GM23338 (cell line): Measurements from ENCODE around the gene DNAJC11. TPM values are rescaled to one million over a fixed set of nuclear protein-coding genes. Genes with fewer than 3 reads are reported as not detected.

ENCODE experiments used
- ATAC-seq: fragments of 200-7000 bp; cut with Tn5 transposase; 3 replicates; pipeline ENCODE4 v1.9.1; 2020
- DNase-seq: peaks from one replicate; pipeline ENCODE4 v3.0.0-alpha.2; 2015; ENCODE audit warnings: low spot score
- H2AFZ ChIP-seq: fragments of 200-600 bp; sonication (generic); 2 replicates; pipeline ENCODE4 v1.8.0; 2016; ENCODE audit warnings: antibody characterized with exemption, mild to moderate bottlenecking, moderate library complexity
- H3F3A ChIP-seq: fragments of 200-600 bp; sonication (generic); replicated peaks from 2 replicates; pipeline ENCODE4 v1.8.0; 2017; ENCODE audit warnings: antibody characterized with exemption, mixed run types, low read depth
- H3K27ac ChIP-seq: fragments of 200-600 bp; sonication (generic); 2 replicates; pipeline ENCODE4 v1.6.1; 2016; ENCODE audit warnings: low read depth
- H3K27me3 ChIP-seq: fragments of 200-600 bp; sonication (generic); 2 replicates; pipeline ENCODE4 v1.8.0; 2016; ENCODE audit warnings: mild to moderate bottlenecking, mixed run types, moderate library complexity; ENCODE audit not compliant: insufficient read depth
- H3K36me3 ChIP-seq: fragments of 200-600 bp; sonication (generic); 2 replicates; pipeline ENCODE4 v1.8.0; 2016; ENCODE audit warnings: mild to moderate bottlenecking; ENCODE audit not compliant: insufficient read depth
- H3K4me1 ChIP-seq: fragments of 200-600 bp; sonication (generic); 2 replicates; pipeline ENCODE4 v1.8.0; 2016; ENCODE audit warnings: mild to moderate bottlenecking, moderate library complexity; ENCODE audit not compliant: insufficient read depth
- H3K4me2 ChIP-seq: fragments of 200-600 bp; sonication (generic); 2 replicates; pipeline ENCODE4 v1.7.1; 2017; ENCODE audit warnings: mixed run types
- H3K4me3 ChIP-seq: fragments of 200-600 bp; sonication (generic); 2 replicates; pipeline ENCODE4 v1.6.1; 2016; ENCODE audit warnings: mixed run types
- H3K79me2 ChIP-seq: fragments of 200-600 bp; sonication (generic); replicated peaks from 2 replicates; pipeline ENCODE4 v1.8.0; 2017; ENCODE audit warnings: mild to moderate bottlenecking; ENCODE audit not compliant: insufficient read depth
- H3K9me2 ChIP-seq: fragments of 200-600 bp; sonication (generic); 2 replicates; pipeline ENCODE4 v1.8.0; 2017; ENCODE audit not compliant: insufficient read depth
- H4K20me1 ChIP-seq: fragments of 200-600 bp; sonication (generic); replicated peaks from 2 replicates; pipeline ENCODE4 v1.8.0; 2017; ENCODE audit warnings: mild to moderate bottlenecking; ENCODE audit not compliant: insufficient read depth
- H3K27ac Mint-ChIP-seq: 2 replicates; pipeline ENCODE4 v1.8.0; 2020; ENCODE audit warnings: inconsistent platforms, mild to moderate bottlenecking, moderate library complexity, mixed read lengths
- H3K27me3 Mint-ChIP-seq: 3 replicates; pipeline ENCODE4 v1.8.0; 2022; ENCODE audit warnings: low read depth, mild to moderate bottlenecking, moderate library complexity, mixed read lengths, inconsistent platforms; ENCODE audit not compliant: insufficient read depth, poor library complexity
- H3K36me3 Mint-ChIP-seq: 3 replicates; pipeline ENCODE4 v1.8.0; 2021; ENCODE audit warnings: low read depth, mild to moderate bottlenecking, inconsistent platforms, moderate library complexity, mixed read lengths
- H3K4me1 Mint-ChIP-seq: 3 replicates; pipeline ENCODE4 v1.8.0; 2020; ENCODE audit warnings: mild to moderate bottlenecking, inconsistent platforms, mixed read lengths
- H3K4me3 Mint-ChIP-seq: 3 replicates; pipeline ENCODE4 v1.8.0; 2021; ENCODE audit warnings: moderate library complexity, mild to moderate bottlenecking, inconsistent platforms, mixed read lengths
- H3K9me3 Mint-ChIP-seq: 3 replicates; pipeline ENCODE4 v1.8.0; 2020; ENCODE audit warnings: moderate library complexity, mild to moderate bottlenecking, inconsistent platforms, mixed read lengths
- CREB1 ChIP-seq: fragments of 250-450 bp; sonication (Bioruptor Pico); IDR thresholded peaks from 2 replicates; pipeline ENCODE4 v1.5.0; 2020; ENCODE audit warnings: low read depth, mild to moderate bottlenecking, moderate library complexity
- EZH2 ChIP-seq: fragments of 200-600 bp; sonication (generic); IDR thresholded peaks from one replicate; pipeline ENCODE4 v1.8.0; 2017; ENCODE audit warnings: antibody characterized with exemption, mild to moderate bottlenecking, low read depth; ENCODE audit not compliant: unreplicated experiment
- EZH2phosphoT487 ChIP-seq: fragments of 200-600 bp; sonication (generic); IDR thresholded peaks from one replicate; pipeline ENCODE4 v1.8.1; 2018; ENCODE audit warnings: antibody characterized with exemption; ENCODE audit not compliant: unreplicated experiment
- JUNB ChIP-seq: IDR thresholded peaks from one replicate; pipeline ENCODE4 v1.6.1; 2016; ENCODE audit warnings: antibody characterized with exemption; ENCODE audit not compliant: unreplicated experiment
- NANOG ChIP-seq: IDR thresholded peaks from 2 replicates; pipeline ENCODE4 v1.6.1; 2016; ENCODE audit warnings: antibody characterized with exemption, borderline replicate concordance
- POLR2AphosphoS5 ChIP-seq: IDR thresholded peaks from 2 replicates; pipeline ENCODE4 v1.6.1; 2016; ENCODE audit warnings: antibody characterized with exemption, low read depth
- STAT1 ChIP-seq: IDR thresholded peaks from one replicate; pipeline ENCODE4 v1.6.1; 2016; ENCODE audit warnings: antibody characterized with exemption; ENCODE audit not compliant: unreplicated experiment
- ZNF114 ChIP-seq: fragments of 250-450 bp; sonication (Bioruptor Pico); IDR thresholded peaks from 2 replicates; pipeline ENCODE4 v1.5.0; 2020; ENCODE audit warnings: mild to moderate bottlenecking, moderate library complexity
- ZNF331 ChIP-seq: fragments of 250-450 bp; sonication (Bioruptor Pico); IDR thresholded peaks from 2 replicates; pipeline ENCODE4 v1.5.0; 2020; ENCODE audit warnings: low read depth, mild to moderate bottlenecking, moderate library complexity
- polyA plus RNA-seq: library from polyadenylated mRNA; unstranded; fragments of >200 nt; fragmentation: Nextera tagmentation; extraction: Ambion mirVana; gene quantifications from 2 replicates; pipeline ENCODE4 v1.2.1, GENCODE V29; 2016
- total RNA-seq: library from RNA; depleted of rRNA; stranded (reverse); fragments of >200 nt; shearing (Covaris generic); gene quantifications from 2 replicates; pipeline ENCODE4 v1.2.3, GENCODE V29; 2014
- TF ChIP-seq, protein P1 (sequence below), 2 experiments: fragments of 200-600 bp in 1 of 2; sonication (generic) in 1 of 2; conservative IDR thresholded peaks; 2 replicates each; pipeline versions ENCODE4 v1.5.1 to v1.6.1; 2016 to 2017; ENCODE audit warnings: antibody characterized with exemption in 2 of 2, low read depth in 2 of 2, mild to moderate bottlenecking in 2 of 2, moderate library complexity in 1 of 2
- TF ChIP-seq, protein P2 (sequence below): IDR thresholded peaks from one replicate; pipeline ENCODE4 v1.6.1; 2018; ENCODE audit warnings: antibody characterized with exemption; ENCODE audit not compliant: unreplicated experiment
- TF ChIP-seq, protein P3 (sequence below): IDR thresholded peaks from 2 replicates; pipeline ENCODE4 v1.6.1; 2016; ENCODE audit warnings: antibody characterized with exemption
- TF ChIP-seq, protein P4 (sequence below): fragments of 250-450 bp; sonication (Bioruptor Pico); IDR thresholded peaks from 2 replicates; pipeline ENCODE4 v1.5.0; 2020; ENCODE audit warnings: mild to moderate bottlenecking, moderate library complexity

Gene DNAJC11
- total and polyA plus RNA-seq, 2 experiments from 2014 or later: 48.4 to 67.2 TPM

DNA sequence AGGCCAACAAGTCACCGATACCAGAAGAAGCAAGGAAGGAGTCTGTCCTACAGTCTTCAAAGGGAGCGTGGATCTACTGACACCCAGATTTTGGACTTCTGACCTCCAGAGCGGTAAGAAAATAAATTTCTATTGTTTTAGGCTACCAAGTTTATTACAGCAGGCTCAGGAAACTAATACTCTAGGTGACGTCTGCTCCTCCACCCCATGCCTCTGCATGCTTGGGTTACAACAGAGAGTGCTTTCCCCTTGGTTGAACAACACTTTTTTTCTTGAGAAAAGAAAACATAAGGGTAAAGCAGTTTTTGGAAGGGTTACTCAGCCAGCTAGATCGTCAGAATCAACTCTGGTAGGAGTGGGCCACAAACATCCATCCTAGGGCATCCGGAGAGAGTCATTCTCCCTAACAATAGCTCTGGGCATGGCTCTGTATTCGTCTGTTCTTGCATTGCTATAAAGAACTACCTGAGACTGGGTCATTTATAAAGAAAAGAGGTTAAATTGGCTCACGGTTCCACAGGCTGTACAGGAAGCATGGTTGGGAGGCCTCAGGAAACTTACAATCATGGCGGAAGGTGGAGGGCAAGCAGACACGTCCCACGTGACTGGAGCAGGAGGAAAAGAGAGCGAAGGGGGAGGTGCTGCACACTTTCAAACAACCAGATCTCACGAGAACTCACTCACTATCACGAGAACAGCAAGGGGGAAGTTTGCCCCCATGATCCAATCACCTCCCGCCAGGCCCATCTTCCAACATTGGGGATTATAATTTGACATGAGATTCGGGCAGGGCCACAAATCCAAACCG, 22.2 kb upstream of the DNAJC11 start:
- H3K79me2 ChIP-seq: no peaks in the 10 kb centered on the region
- H3K36me3 ChIP-seq: no peaks in the 10 kb centered on the region
- no peak overlapping the region for H3K4me3 ChIP-seq
- 0 out of 2 replicates have a peak, but pooled peaks cover 4% of the 10 kb centered on the region for H3K4me1 ChIP-seq
- H3K4me3 Mint-ChIP-seq: no peak overlapping the region
- no peaks in the 10 kb centered on the region; the same call in 2 of the 3 replicates for H3K36me3 Mint-ChIP-seq
- peak overlapping the region; percentile 80 for H2AFZ ChIP-seq
- no peaks in the 10 kb centered on the region; the same call in 2 of the 3 replicates for H3K9me3 Mint-ChIP-seq
- no peak for ATAC-seq
- peaks cover 12% of the 10 kb centered on the region for H3K4me1 Mint-ChIP-seq
- H3K27ac ChIP-seq: no peak overlapping the region
- H3K4me2 ChIP-seq: no peak overlapping the region
- H3K9me2 ChIP-seq: no peaks in the 10 kb centered on the region
- peaks cover 14% of the 10 kb centered on the region for H3K27me3 Mint-ChIP-seq
- H3F3A ChIP-seq: no peaks in the 10 kb centered on the region
- DNase-seq: no peak
- no peaks in the 10 kb centered on the region for H3K27me3 ChIP-seq
- H4K20me1 ChIP-seq: no peaks in the 10 kb centered on the region
- TF ChIP-seq ZNF114 (no peak), NANOG (no peak), STAT1 (no peak), EZH2 (no peak), EZH2phosphoT487 (no peak), ZNF331 (CRISPR knock-in tag) (no peak), CREB1 (no peak), POLR2AphosphoS5 (no peak), JUNB (no peak)
- TF ChIP-seq, protein P1, sequence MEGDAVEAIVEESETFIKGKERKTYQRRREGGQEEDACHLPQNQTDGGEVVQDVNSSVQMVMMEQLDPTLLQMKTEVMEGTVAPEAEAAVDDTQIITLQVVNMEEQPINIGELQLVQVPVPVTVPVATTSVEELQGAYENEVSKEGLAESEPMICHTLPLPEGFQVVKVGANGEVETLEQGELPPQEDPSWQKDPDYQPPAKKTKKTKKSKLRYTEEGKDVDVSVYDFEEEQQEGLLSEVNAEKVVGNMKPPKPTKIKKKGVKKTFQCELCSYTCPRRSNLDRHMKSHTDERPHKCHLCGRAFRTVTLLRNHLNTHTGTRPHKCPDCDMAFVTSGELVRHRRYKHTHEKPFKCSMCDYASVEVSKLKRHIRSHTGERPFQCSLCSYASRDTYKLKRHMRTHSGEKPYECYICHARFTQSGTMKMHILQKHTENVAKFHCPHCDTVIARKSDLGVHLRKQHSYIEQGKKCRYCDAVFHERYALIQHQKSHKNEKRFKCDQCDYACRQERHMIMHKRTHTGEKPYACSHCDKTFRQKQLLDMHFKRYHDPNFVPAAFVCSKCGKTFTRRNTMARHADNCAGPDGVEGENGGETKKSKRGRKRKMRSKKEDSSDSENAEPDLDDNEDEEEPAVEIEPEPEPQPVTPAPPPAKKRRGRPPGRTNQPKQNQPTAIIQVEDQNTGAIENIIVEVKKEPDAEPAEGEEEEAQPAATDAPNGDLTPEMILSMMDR (conservative IDR thresholded peaks at IDR 0.05; ENCODE audit: low read depth in 2 of 2): no peak
- TF ChIP-seq, protein P2, sequence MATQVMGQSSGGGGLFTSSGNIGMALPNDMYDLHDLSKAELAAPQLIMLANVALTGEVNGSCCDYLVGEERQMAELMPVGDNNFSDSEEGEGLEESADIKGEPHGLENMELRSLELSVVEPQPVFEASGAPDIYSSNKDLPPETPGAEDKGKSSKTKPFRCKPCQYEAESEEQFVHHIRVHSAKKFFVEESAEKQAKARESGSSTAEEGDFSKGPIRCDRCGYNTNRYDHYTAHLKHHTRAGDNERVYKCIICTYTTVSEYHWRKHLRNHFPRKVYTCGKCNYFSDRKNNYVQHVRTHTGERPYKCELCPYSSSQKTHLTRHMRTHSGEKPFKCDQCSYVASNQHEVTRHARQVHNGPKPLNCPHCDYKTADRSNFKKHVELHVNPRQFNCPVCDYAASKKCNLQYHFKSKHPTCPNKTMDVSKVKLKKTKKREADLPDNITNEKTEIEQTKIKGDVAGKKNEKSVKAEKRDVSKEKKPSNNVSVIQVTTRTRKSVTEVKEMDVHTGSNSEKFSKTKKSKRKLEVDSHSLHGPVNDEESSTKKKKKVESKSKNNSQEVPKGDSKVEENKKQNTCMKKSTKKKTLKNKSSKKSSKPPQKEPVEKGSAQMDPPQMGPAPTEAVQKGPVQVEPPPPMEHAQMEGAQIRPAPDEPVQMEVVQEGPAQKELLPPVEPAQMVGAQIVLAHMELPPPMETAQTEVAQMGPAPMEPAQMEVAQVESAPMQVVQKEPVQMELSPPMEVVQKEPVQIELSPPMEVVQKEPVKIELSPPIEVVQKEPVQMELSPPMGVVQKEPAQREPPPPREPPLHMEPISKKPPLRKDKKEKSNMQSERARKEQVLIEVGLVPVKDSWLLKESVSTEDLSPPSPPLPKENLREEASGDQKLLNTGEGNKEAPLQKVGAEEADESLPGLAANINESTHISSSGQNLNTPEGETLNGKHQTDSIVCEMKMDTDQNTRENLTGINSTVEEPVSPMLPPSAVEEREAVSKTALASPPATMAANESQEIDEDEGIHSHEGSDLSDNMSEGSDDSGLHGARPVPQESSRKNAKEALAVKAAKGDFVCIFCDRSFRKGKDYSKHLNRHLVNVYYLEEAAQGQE: no peak
- TF ChIP-seq, protein P3, sequence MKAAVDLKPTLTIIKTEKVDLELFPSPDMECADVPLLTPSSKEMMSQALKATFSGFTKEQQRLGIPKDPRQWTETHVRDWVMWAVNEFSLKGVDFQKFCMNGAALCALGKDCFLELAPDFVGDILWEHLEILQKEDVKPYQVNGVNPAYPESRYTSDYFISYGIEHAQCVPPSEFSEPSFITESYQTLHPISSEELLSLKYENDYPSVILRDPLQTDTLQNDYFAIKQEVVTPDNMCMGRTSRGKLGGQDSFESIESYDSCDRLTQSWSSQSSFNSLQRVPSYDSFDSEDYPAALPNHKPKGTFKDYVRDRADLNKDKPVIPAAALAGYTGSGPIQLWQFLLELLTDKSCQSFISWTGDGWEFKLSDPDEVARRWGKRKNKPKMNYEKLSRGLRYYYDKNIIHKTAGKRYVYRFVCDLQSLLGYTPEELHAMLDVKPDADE: no peak
- TF ChIP-seq, protein P4, sequence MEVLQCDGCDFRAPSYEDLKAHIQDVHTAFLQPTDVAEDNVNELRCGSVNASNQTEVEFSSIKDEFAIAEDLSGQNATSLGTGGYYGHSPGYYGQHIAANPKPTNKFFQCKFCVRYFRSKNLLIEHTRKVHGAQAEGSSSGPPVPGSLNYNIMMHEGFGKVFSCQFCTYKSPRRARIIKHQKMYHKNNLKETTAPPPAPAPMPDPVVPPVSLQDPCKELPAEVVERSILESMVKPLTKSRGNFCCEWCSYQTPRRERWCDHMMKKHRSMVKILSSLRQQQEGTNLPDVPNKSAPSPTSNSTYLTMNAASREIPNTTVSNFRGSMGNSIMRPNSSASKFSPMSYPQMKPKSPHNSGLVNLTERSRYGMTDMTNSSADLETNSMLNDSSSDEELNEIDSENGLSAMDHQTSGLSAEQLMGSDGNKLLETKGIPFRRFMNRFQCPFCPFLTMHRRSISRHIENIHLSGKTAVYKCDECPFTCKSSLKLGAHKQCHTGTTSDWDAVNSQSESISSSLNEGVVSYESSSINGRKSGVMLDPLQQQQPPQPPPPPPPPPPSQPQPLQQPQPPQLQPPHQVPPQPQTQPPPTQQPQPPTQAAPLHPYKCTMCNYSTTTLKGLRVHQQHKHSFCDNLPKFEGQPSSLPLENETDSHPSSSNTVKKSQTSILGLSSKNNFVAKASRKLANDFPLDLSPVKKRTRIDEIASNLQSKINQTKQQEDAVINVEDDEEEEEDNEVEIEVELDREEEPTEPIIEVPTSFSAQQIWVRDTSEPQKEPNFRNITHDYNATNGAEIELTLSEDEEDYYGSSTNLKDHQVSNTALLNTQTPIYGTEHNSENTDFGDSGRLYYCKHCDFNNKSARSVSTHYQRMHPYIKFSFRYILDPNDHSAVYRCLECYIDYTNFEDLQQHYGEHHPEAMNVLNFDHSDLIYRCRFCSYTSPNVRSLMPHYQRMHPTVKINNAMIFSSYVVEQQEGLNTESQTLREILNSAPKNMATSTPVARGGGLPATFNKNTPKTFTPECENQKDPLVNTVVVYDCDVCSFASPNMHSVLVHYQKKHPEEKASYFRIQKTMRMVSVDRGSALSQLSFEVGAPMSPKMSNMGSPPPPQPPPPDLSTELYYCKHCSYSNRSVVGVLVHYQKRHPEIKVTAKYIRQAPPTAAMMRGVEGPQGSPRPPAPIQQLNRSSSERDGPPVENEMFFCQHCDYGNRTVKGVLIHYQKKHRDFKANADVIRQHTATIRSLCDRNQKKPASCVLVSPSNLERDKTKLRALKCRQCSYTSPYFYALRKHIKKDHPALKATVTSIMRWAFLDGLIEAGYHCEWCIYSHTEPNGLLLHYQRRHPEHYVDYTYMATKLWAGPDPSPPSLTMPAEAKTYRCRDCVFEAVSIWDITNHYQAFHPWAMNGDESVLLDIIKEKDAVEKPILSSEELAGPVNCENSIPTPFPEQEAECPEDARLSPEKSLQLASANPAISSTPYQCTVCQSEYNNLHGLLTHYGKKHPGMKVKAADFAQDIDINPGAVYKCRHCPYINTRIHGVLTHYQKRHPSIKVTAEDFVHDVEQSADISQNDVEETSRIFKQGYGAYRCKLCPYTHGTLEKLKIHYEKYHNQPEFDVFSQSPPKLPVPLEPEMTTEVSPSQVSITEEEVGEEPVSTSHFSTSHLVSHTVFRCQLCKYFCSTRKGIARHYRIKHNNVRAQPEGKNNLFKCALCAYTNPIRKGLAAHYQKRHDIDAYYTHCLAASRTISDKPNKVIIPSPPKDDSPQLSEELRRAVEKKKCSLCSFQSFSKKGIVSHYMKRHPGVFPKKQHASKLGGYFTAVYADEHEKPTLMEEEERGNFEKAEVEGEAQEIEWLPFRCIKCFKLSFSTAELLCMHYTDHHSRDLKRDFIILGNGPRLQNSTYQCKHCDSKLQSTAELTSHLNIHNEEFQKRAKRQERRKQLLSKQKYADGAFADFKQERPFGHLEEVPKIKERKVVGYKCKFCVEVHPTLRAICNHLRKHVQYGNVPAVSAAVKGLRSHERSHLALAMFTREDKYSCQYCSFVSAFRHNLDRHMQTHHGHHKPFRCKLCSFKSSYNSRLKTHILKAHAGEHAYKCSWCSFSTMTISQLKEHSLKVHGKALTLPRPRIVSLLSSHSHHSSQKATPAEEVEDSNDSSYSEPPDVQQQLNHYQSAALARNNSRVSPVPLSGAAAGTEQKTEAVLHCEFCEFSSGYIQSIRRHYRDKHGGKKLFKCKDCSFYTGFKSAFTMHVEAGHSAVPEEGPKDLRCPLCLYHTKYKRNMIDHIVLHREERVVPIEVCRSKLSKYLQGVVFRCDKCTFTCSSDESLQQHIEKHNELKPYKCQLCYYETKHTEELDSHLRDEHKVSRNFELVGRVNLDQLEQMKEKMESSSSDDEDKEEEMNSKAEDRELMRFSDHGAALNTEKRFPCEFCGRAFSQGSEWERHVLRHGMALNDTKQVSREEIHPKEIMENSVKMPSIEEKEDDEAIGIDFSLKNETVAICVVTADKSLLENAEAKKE: no peak
- no peak overlapping the region for H3K27ac Mint-ChIP-seq
